ENCODE measurements around the gene LIPJ. TPM values are rescaled to one million over a fixed set of nuclear protein-coding genes. Genes with fewer than 3 reads are reported as not detected.

The LIPJ gene, protein sequence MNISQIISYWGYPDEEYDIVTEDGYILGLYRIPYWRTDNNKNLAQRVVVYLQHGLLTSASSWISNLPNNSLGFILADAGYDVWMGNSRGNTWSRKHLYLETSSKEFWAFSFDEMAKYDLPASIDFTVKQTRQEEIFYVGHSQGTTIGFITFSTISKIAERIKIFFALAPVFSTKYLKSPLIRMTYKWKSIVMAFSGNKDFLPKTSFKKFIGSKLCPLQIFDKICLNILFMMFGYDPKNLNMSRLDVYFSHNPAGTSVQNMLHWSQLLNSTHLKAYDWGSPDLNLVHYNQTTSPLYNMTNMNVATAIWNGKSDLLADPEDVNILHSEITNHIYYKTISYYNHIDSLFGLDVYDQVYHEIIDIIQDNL
- not detected in 2 replicates for total RNA-seq

DNA sequence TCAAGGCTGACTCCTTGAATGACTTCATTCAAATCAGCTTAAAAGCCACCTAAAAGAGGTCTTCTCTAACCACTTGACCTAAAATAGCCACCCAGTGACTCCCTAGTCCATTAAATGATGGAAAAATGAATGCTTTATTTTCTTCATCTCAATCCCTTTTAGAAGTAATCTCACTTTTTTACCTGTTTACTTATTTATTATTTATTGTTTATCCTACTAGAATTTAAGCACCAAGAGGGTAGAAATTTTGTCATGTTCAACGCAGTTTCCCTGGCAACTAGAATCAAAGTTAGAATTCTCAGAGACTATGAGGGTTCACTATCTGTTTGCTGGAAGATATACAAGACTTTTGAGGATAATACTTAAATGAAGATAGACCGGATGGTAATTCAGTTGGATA lies at the start of gene LIPJ:
Gene LIPJ (plus strand): TSS at position 301 of the 400 bp plus-strand sequence. CDS start 3,926 bp downstream, outside the sequence.

DNA sequence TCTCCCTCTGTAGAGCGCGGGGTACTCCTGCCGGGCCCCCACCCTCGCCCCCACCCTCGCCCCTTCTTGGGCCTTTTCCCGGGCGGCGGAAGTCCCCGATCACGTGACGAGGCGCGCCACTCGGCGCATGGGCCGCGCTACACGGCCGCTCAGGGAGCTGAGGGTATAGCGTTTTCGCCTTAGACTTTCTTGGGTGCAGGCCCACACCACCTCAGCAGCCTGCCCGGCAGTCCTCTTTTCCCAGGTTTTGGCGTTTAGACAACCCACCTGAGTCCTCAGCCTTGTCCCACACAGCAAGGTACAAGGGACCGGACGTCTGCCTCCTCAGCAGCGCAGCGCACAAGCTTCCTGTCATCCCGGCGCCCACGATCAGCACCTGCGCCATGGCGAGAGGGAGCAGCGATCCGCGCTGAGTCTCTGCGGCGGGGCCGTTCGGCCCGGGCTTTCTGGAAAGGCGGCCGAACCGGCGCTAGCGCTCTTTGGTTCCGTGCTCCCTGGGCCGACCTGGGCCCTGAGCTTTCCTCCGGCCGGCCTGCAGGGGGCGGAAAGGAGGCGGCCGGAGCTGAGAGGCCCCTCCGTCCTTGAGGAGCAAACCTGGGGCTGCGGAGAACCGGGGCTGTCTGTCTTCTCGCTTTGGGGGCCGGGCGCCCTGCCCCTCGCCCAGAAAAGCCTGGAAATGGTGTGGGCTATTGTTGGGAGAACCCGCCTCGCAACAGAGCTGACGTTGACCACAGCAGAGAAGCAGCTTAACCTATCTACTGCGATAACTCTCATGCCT lies 3.6 kb upstream of the LIPJ start, which contains the start of gene RNLS:
Gene RNLS (minus strand): TSS at position 513 of the 778 bp plus-strand sequence.

Small RNAs within 50 kb of the gene (small RNA-seq; reads per million reads assigned to genes)
- gene RF00019 (ENCODE audit: low replicate concordance) = not detected

Other genes starting within 250 kb of the LIPJ start
- gene RNLS, start 3.4 kb upstream of the LIPJ start, total RNA-seq = 10.1 and 12.5 TPM in 2 replicates
- not detected in 2 replicates for gene LIPF, start 77.7 kb downstream of the LIPJ start, total RNA-seq
- gene LIPK, start 119.5 kb downstream of the LIPJ start, total RNA-seq = 0.29 TPM in 1 of 2 replicates, not detected in the other
- gene LIPN, start 173.3 kb downstream of the LIPJ start, total RNA-seq = not detected in 2 replicates
- not detected in 2 replicates for gene LIPM, start 216.0 kb downstream of the LIPJ start, total RNA-seq